H9 (cell line): ENCODE data around the gene RNF41. TPM values are rescaled to one million over a fixed set of nuclear protein-coding genes. Genes with fewer than 3 reads are reported as not detected.

Experiments
- DNase-seq: peaks from one replicate; pipeline ENCODE4 v3.0.0-alpha.2; 2017
- H2AFZ ChIP-seq: one replicate; pipeline ENCODE4 v1.6.1; 2013; ENCODE audit warnings: mild to moderate bottlenecking, low read length, control low read depth, moderate library complexity
- H2AK5ac ChIP-seq: 2 replicates; pipeline ENCODE4 v1.6.1; 2013; ENCODE audit warnings: low read length, control low read depth, mixed read lengths; ENCODE audit not compliant: insufficient read length
- H2BK120ac ChIP-seq: one replicate; pipeline ENCODE4 v1.6.1; 2013; ENCODE audit warnings: low read depth, mild to moderate bottlenecking, low read length, control low read depth, inconsistent platforms; ENCODE audit not compliant: poor library complexity, severe bottlenecking
- H2BK12ac ChIP-seq: 2 replicates; pipeline ENCODE4 v1.6.1; 2013; ENCODE audit warnings: low read length, control low read depth, mixed read lengths, low read depth; ENCODE audit not compliant: insufficient read length
- H2BK15ac ChIP-seq: 2 replicates; pipeline ENCODE4 v1.6.1; 2013; ENCODE audit warnings: low read depth, low read length, control low read depth
- H2BK20ac ChIP-seq: one replicate; pipeline ENCODE4 v1.6.1; 2013; ENCODE audit warnings: low read depth, mild to moderate bottlenecking, low read length, control low read depth, inconsistent platforms; ENCODE audit not compliant: poor library complexity, severe bottlenecking
- H2BK5ac ChIP-seq: 2 replicates; pipeline ENCODE4 v1.6.1; 2013; ENCODE audit warnings: low read length, control low read depth, mixed read lengths; ENCODE audit not compliant: insufficient read length
- H3K14ac ChIP-seq: 2 replicates; pipeline ENCODE4 v1.6.1; 2013; ENCODE audit warnings: low read length, control low read depth; ENCODE audit not compliant: insufficient read depth
- H3K18ac ChIP-seq: 2 replicates; pipeline ENCODE4 v1.6.1; 2013; ENCODE audit warnings: low read depth, mild to moderate bottlenecking, mixed read lengths, low read length, control low read depth; ENCODE audit not compliant: insufficient read length
- H3K23ac ChIP-seq: 2 replicates; pipeline ENCODE4 v1.6.1; 2013; ENCODE audit warnings: low read length, control low read depth, mixed read lengths, low read depth; ENCODE audit not compliant: insufficient read length
- H3K23me2 ChIP-seq: 2 replicates; pipeline ENCODE4 v1.6.1; 2013; ENCODE audit warnings: low read depth, mild to moderate bottlenecking, mixed read lengths, low read length, control low read depth; ENCODE audit not compliant: insufficient read length, poor library complexity, severe bottlenecking
- H3K27ac ChIP-seq: 2 replicates; pipeline ENCODE4 v1.5.1; 2013; ENCODE audit warnings: low read length, control low read depth, mixed read lengths, low read depth; ENCODE audit not compliant: insufficient read length
- H3K27me3 ChIP-seq: 2 replicates; pipeline ENCODE4 v1.6.1; 2013; ENCODE audit warnings: low read length, control low read depth, inconsistent platforms; ENCODE audit not compliant: insufficient read depth
- H3K4ac ChIP-seq: 2 replicates; pipeline ENCODE4 v1.6.1; 2013; ENCODE audit warnings: low read depth, mild to moderate bottlenecking, control low read depth, inconsistent platforms, low read length, moderate library complexity
- H3K4me1 ChIP-seq: 2 replicates; pipeline ENCODE4 v1.6.1; 2013; ENCODE audit warnings: low read length, control low read depth, inconsistent platforms; ENCODE audit not compliant: insufficient read depth
- H3K4me2 ChIP-seq: 2 replicates; pipeline ENCODE4 v1.6.1; 2013; ENCODE audit warnings: low read length, control low read depth, mixed read lengths; ENCODE audit not compliant: insufficient read length, insufficient read depth
- H3K56ac ChIP-seq: 2 replicates; pipeline ENCODE4 v1.6.1; 2013; ENCODE audit warnings: low read depth, mild to moderate bottlenecking, mixed read lengths, low read length, control low read depth; ENCODE audit not compliant: insufficient read length
- H3K79me1 ChIP-seq: 2 replicates; pipeline ENCODE4 v1.6.1; 2013; ENCODE audit warnings: low read depth, mild to moderate bottlenecking, moderate library complexity, low read length, control low read depth, inconsistent platforms; ENCODE audit not compliant: insufficient read depth, poor library complexity, severe bottlenecking
- H3K79me2 ChIP-seq: 2 replicates; pipeline ENCODE4 v1.6.1; 2013; ENCODE audit warnings: low read length, control low read depth, inconsistent platforms; ENCODE audit not compliant: insufficient read depth
- H3K9ac ChIP-seq: 2 replicates; pipeline ENCODE4 v1.6.1; 2013; ENCODE audit warnings: low read length, control low read depth, mixed read lengths; ENCODE audit not compliant: insufficient read length; ENCODE audit errors: extremely low read depth
- H3K9me3 ChIP-seq: one replicate; pipeline ENCODE4 v1.6.1; 2013; ENCODE audit warnings: low read depth, low read length, inconsistent platforms; ENCODE audit not compliant: control insufficient read depth
- H3T11ph ChIP-seq: one replicate; pipeline ENCODE4 v1.6.1; 2013; ENCODE audit warnings: mild to moderate bottlenecking, low read length, control low read depth, inconsistent platforms
- H4K20me1 ChIP-seq: one replicate; pipeline ENCODE4 v1.6.1; 2013; ENCODE audit not compliant: control insufficient read depth, insufficient read length, insufficient read depth
- H4K5ac ChIP-seq: 2 replicates; pipeline ENCODE4 v1.6.1; 2013; ENCODE audit warnings: low read depth, mild to moderate bottlenecking, mixed read lengths, low read length, control low read depth; ENCODE audit not compliant: insufficient read length
- H4K8ac ChIP-seq: replicated peaks from 2 replicates; pipeline ENCODE4 v1.6.1; 2013; ENCODE audit warnings: low read length, control low read depth, mixed read lengths, low read depth; ENCODE audit not compliant: insufficient read length
- H4K91ac ChIP-seq: 2 replicates; pipeline ENCODE4 v1.6.1; 2013; ENCODE audit warnings: low read depth, mild to moderate bottlenecking, moderate library complexity, mixed read lengths, low read length, control low read depth; ENCODE audit not compliant: insufficient read length
- H3K27ac Mint-ChIP-seq, 3 experiments: 2 replicates in 2 of 3; 3 replicates in 1 of 3; pipeline ENCODE4 v1.8.0; 2020 to 2021; ENCODE audit warnings: mixed read lengths in 3 of 3, mild to moderate bottlenecking in 1 of 3, moderate library complexity in 1 of 3
- H3K27me3 Mint-ChIP-seq: 2 replicates; pipeline ENCODE4 v1.8.0; 2021; ENCODE audit warnings: low read depth, mild to moderate bottlenecking, moderate library complexity, mixed read lengths
- H3K36me3 Mint-ChIP-seq, 3 experiments: 2 replicates in 2 of 3; 3 replicates in 1 of 3; pipeline ENCODE4 v1.8.0; 2020 to 2021; ENCODE audit warnings: low read depth in 3 of 3, mixed read lengths in 3 of 3; ENCODE audit not compliant: insufficient read depth in 1 of 3
- H3K4me1 Mint-ChIP-seq, 2 experiments: 2 replicates each; pipeline ENCODE4 v1.8.0; 2020; ENCODE audit warnings: mixed read lengths in 2 of 2
- H3K4me3 Mint-ChIP-seq, 2 experiments: 2 replicates in 1 of 2; 3 replicates in 1 of 2; pipeline ENCODE4 v1.8.0; 2020 to 2021; ENCODE audit warnings: mild to moderate bottlenecking in 2 of 2, mixed read lengths in 2 of 2, moderate library complexity in 1 of 2
- H3K9me3 Mint-ChIP-seq, 2 experiments: 2 replicates in 1 of 2; 3 replicates in 1 of 2; pipeline ENCODE4 v1.8.0; 2020; ENCODE audit warnings: mild to moderate bottlenecking in 2 of 2, mixed read lengths in 2 of 2, moderate library complexity in 1 of 2
- CTCF ChIP-seq: fragments of 200-600 bp; sonication (generic); conservative IDR thresholded peaks from 3 replicates; pipeline ENCODE4 v1.8.0; 2021; ENCODE audit warnings: antibody characterized with exemption, mild to moderate bottlenecking
- WGBS: extraction: QIAGEN DNeasy Blood & Tissue Kit; methylation state at CpG from one replicate; pipeline ENCODE4 v1.1.7; 2013; ENCODE audit warnings: missing lambda C conversion rate, low lambda C conversion rate, mixed read lengths; ENCODE audit not compliant: insufficient read length; ENCODE audit errors: extremely low coverage; 5-methylcytosine and 5-hydroxymethylcytosine counted together
- total RNA-seq: library from RNA; stranded (reverse); gene quantifications from 2 replicates; pipeline ENCODE4 v1.2.1, GENCODE V29; 2021

RNF41 gene
- total RNA-seq, 1 experiment from 2014 or later, result 60.8 TPM

GRCh38 chr12:56193025-56193578 lies 28.6 kb downstream of the RNF41 start:
- H3K4me1 ChIP-seq, result peaks cover 5% of the 10 kb centered on the region
- H3K27me3 Mint-ChIP-seq, result peaks cover 3% of the 10 kb centered on the region; the same call in 1 of the 2 replicates
- peak; percentile 89 for TF ChIP-seq CTCF
- peak overlapping the region in 2 of 3 experiments; percentile 49 to 84; a peak in 5 of 7 replicates for H3K27ac Mint-ChIP-seq
- H2BK15ac ChIP-seq, result no peak overlapping the region
- no peak overlapping the region for H4K5ac ChIP-seq
- peaks cover 3% of the 10 kb centered on the region for H3K79me1 ChIP-seq
- no peak overlapping the region for H2BK20ac ChIP-seq
- H3T11ph ChIP-seq, result no peak overlapping the region
- WGBS, result no CpG with 5 or more reads among the region's 1 CpG
- peaks cover 17 to 22% of the 10 kb centered on the region in 2 experiments for H3K4me1 Mint-ChIP-seq
- DNase-seq, result peak; percentile 56
- no peaks in the 10 kb centered on the region for H4K20me1 ChIP-seq
- H3K27me3 ChIP-seq, result no peaks in the 10 kb centered on the region
- no peak overlapping the region for H2AFZ ChIP-seq
- no peak overlapping the region for H4K91ac ChIP-seq
- no peaks in the 10 kb centered on the region for H3K9me3 ChIP-seq
- H3K4ac ChIP-seq, result no peak overlapping the region
- no peak overlapping the region for H3K27ac ChIP-seq
- H3K36me3 Mint-ChIP-seq, result peaks cover 13 to 15% (median 13%) of the 10 kb centered on the region in 3 experiments; a peak in 6 of 7 replicates
- peaks cover 4% of the 10 kb centered on the region; the same call in 1 of the 2 replicates for H3K79me2 ChIP-seq
- H3K56ac ChIP-seq, result no peak overlapping the region
- no peak overlapping the region for H2BK5ac ChIP-seq
- H2BK120ac ChIP-seq, result no peak overlapping the region
- H4K8ac ChIP-seq, result no peak overlapping the region
- no peak overlapping the region for H3K23ac ChIP-seq
- no peak overlapping the region for H2AK5ac ChIP-seq
- H3K14ac ChIP-seq, result no peak overlapping the region
- no peak overlapping the region for H3K4me2 ChIP-seq
- H3K4me3 Mint-ChIP-seq, result no peak overlapping the region; a peak in 2 of 5 replicates
- H3K9me3 Mint-ChIP-seq, result 0 out of 5 replicates have a peak, but pooled peaks cover 0 to 3% of the 10 kb centered on the region in 2 experiments
- H3K18ac ChIP-seq, result no peak overlapping the region
- H3K9ac ChIP-seq, result no peak overlapping the region
- H2BK12ac ChIP-seq, result no peak overlapping the region
- peaks cover 11% of the 10 kb centered on the region for H3K23me2 ChIP-seq
